ENCODE measurements around the gene PPP1R1C.

The PPP1R1C gene

GRCh38 chr2:181947273-181947672 is 38.4 kb upstream of the PPP1R1C start:
- H3K4me3 ChIP-seq (ENCODE audit: low read depth, low read length) = no peak overlapping the region
- DNase-seq (ENCODE audit: low read depth) = no peak
- TF ChIP-seq CTCF (IDR thresholded peaks at IDR 0.05; ENCODE audit: insufficient read depth, low read depth, low read length, missing control alignments) = no peak

GRCh38 chr2:181948227-181948626 is 37.4 kb upstream of the PPP1R1C start:
- DNase-seq (ENCODE audit: low read depth) = no peak
- no peak overlapping the region for H3K4me3 ChIP-seq (ENCODE audit: low read depth, low read length)
- no peak for TF ChIP-seq CTCF (IDR thresholded peaks at IDR 0.05; ENCODE audit: insufficient read depth, low read depth, low read length, missing control alignments)

- TF ChIP-seq CTCF (IDR thresholded peaks at IDR 0.05; ENCODE audit: insufficient read depth, low read depth, low read length, missing control alignments) = no peak
- DNase-seq (ENCODE audit: low read depth) = no peak
- no peak overlapping the region for H3K4me3 ChIP-seq (ENCODE audit: low read depth, low read length)
These were observed 36.6 kb upstream of the PPP1R1C start for GRCh38 chr2:181949047-181949446.

GRCh38 chr2:181952404-181953226 is 33.0 kb upstream of the PPP1R1C start:
- H3K4me3 ChIP-seq (ENCODE audit: low read depth, low read length) = no peak overlapping the region
- DNase-seq (ENCODE audit: low read depth) = no peak
- no peak for TF ChIP-seq CTCF (IDR thresholded peaks at IDR 0.05; ENCODE audit: insufficient read depth, low read depth, low read length, missing control alignments)

DNA sequence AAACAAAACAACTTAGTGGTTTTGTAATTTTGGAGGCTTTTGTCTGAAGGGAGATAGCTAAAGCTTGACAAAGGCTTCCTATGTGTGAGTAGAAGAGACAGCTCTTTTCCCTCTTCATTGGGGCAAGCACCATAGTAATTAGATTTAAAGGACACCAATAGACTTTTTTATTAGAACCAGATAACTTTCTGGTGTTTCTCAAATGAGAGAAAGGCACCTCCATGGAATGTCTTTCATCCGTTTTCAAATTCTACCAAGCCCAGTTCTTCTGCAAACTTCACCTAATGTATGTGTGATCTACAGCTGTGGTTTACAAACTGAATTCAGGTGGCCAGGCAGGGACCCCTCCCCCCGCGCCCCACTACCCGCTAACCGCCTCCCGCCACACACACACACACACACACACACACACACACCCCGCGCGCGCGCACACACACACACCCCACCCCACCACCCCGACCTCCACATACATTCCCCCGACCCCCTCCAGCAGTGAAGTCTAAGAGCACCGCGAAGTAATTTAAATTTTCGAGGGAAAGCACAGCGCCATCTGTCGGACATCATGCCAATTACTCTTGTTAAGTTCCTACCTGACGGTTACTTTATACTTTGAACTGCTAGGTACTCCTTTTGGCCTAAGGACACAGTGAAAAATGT is 31.6 kb upstream of the PPP1R1C start:
- peak; percentile 75 for DNase-seq (ENCODE audit: low read depth)
- no peak overlapping the region; the same call in 1 of the 2 replicates for H3K4me3 ChIP-seq (ENCODE audit: low read depth, low read length)
- peak; percentile 71 for TF ChIP-seq CTCF (IDR thresholded peaks at IDR 0.05; ENCODE audit: insufficient read depth, low read depth, low read length, missing control alignments)

- DNase-seq (ENCODE audit: low read depth) = no peak
- no peak overlapping the region for H3K4me3 ChIP-seq (ENCODE audit: low read depth, low read length)
- TF ChIP-seq CTCF (IDR thresholded peaks at IDR 0.05; ENCODE audit: insufficient read depth, low read depth, low read length, missing control alignments) = no peak
These were observed 31.1 kb upstream of the PPP1R1C start for GRCh38 chr2:181954538-181954883.

Measured in GM12865 (cell line).